Measurements from ENCODE around the gene VAMP5.
A peak's percentile ranks its signal among the peaks of the same experiment; 100 is the strongest.
"Not testable (repeated sequence)": the region's sequence is repeated elsewhere in the genome, so short reads cannot be mapped to it uniquely, and the experiment has no call there.

VAMP5 gene

GRCh38 chr2:85602476-85603234 lies 18.4 kb downstream of the VAMP5 start, which contains the start of gene TMEM150A:
TSS of gene TMEM150A (minus strand) at chr2:85602698. CDS start at chr2:85601948, 750 bp downstream.
- DNase-seq: peak; percentile 83

- not testable (repeated sequence) for DNase-seq
Measured at GRCh38 chr2:85604133-85604444, 19.9 kb downstream of the VAMP5 start.

GRCh38 chr2:85604568-85605339 lies 20.5 kb downstream of the VAMP5 start:
- DNase-seq: no peak

GRCh38 chr2:85605406-85606115 lies 21.3 kb downstream of the VAMP5 start:
- DNase-seq: peak; percentile 40

- no peak for DNase-seq
Measured at GRCh38 chr2:85606116-85606455, 21.9 kb downstream of the VAMP5 start.

GRCh38 chr2:85607268-85608215 lies 23.3 kb downstream of the VAMP5 start:
- no peak for DNase-seq

GRCh38 chr2:85611217-85611704 lies 27.0 kb downstream of the VAMP5 start:
- no peak for DNase-seq

- DNase-seq: peak; percentile 84
Measured at GRCh38 chr2:85611705-85612587, 27.7 kb downstream of the VAMP5 start, which contains the start of gene C2orf68. TSS of gene C2orf68 (minus strand) at chr2:85612066. CDS start at chr2:85611984, 82 bp downstream.

- no peak for DNase-seq
Measured at GRCh38 chr2:85613717-85614515, 29.7 kb downstream of the VAMP5 start.

- DNase-seq: not testable (repeated sequence)
Measured at GRCh38 chr2:85614757-85615156, 30.5 kb downstream of the VAMP5 start.

- DNase-seq: no peak
Measured at GRCh38 chr2:85615413-85615728, 31.1 kb downstream of the VAMP5 start.

GRCh38 chr2:85617723-85618122 lies 33.5 kb downstream of the VAMP5 start:
- not testable (repeated sequence) for DNase-seq

- DNase-seq: no peak
Measured at GRCh38 chr2:85619617-85620016, 35.4 kb downstream of the VAMP5 start.

- no peak for DNase-seq
Measured at GRCh38 chr2:85621338-85621737, 37.1 kb downstream of the VAMP5 start.

- no peak for DNase-seq
Measured at GRCh38 chr2:85623991-85624390, 39.8 kb downstream of the VAMP5 start.

GRCh38 chr2:85628658-85629057 lies 44.4 kb downstream of the VAMP5 start:
- DNase-seq: no peak

- no peak for DNase-seq
Measured at GRCh38 chr2:85631316-85631715, 47.1 kb downstream of the VAMP5 start.

- DNase-seq: no peak
Measured at GRCh38 chr2:85635011-85635410, 50.8 kb downstream of the VAMP5 start.

GRCh38 chr2:85635636-85636035 lies 51.4 kb downstream of the VAMP5 start:
- no peak for DNase-seq

- DNase-seq: no peak
Measured at GRCh38 chr2:85642725-85643124, 58.5 kb downstream of the VAMP5 start.
